HG02852 (cell line): ENCODE data around the gene SHBG.
"Not testable (repeated sequence)": the region's sequence is repeated elsewhere in the genome, so short reads cannot be mapped to it uniquely, and the experiment has no call there.

Experiments used
- ATAC-seq: cut with Tn5 transposase; IDR thresholded peaks from one replicate; pipeline ENCODE4 v1.9.1; 2021; ENCODE audit warnings: mild to moderate bottlenecking, moderate library complexity; ENCODE audit not compliant: unreplicated experiment

SHBG gene

GRCh38 chr17:7611635-7612293, 18.2 kb upstream of the SHBG start:
- no peak for ATAC-seq

GRCh38 chr17:7612294-7612640, 17.7 kb upstream of the SHBG start:
- no peak for ATAC-seq

GRCh38 chr17:7613769-7614424, 16.0 kb upstream of the SHBG start:
- no peak for ATAC-seq

- ATAC-seq, result peak; percentile 85
Observed at GRCh38 chr17:7614425-7615264, 15.3 kb upstream of the SHBG start, which contains the start of gene FXR2. FXR2 (minus strand) TSS chr17:7614897; CDS start chr17:7614532, 365 bp downstream.

GRCh38 chr17:7615265-7615747, 14.6 kb upstream of the SHBG start:
- no peak for ATAC-seq

- no peak for ATAC-seq
Observed at GRCh38 chr17:7618608-7619007, 11.3 kb upstream of the SHBG start.

- no peak for ATAC-seq
Observed at GRCh38 chr17:7620835-7621234, 9.1 kb upstream of the SHBG start.

- ATAC-seq, result no peak
Observed at GRCh38 chr17:7623661-7624060, 6.3 kb upstream of the SHBG start.

GRCh38 chr17:7625749-7626148, 4.2 kb upstream of the SHBG start:
- not testable (repeated sequence) for ATAC-seq

- no peak for ATAC-seq
Observed at GRCh38 chr17:7626307-7626706, 3.6 kb upstream of the SHBG start.

GRCh38 chr17:7626956-7627249, 3.0 kb upstream of the SHBG start:
- ATAC-seq, result no peak

- ATAC-seq, result peak; percentile 92
Observed at GRCh38 chr17:7627250-7628121, 2.4 kb upstream of the SHBG start, which contains the start of gene SAT2. SAT2 (minus strand) TSS chr17:7627821; CDS start chr17:7627635, 186 bp downstream.

- no peak for ATAC-seq
Observed at GRCh38 chr17:7631398-7632380, 1.8 kb downstream of the SHBG start.

- no peak for ATAC-seq
Observed at GRCh38 chr17:7632492-7632894, 2.6 kb downstream of the SHBG start.

GRCh38 chr17:7633093-7633492, 3.2 kb downstream of the SHBG start:
- no peak for ATAC-seq

- no peak for ATAC-seq
Observed at GRCh38 chr17:7634384-7634783, 4.4 kb downstream of the SHBG start.

GRCh38 chr17:7636163-7636562, 6.2 kb downstream of the SHBG start:
- no peak for ATAC-seq

- no peak for ATAC-seq
Observed at GRCh38 chr17:7640783-7641182, 10.8 kb downstream of the SHBG start.

GRCh38 chr17:7641635-7642034, 11.7 kb downstream of the SHBG start:
- ATAC-seq, result not testable (repeated sequence)

- ATAC-seq, result no peak
Observed at GRCh38 chr17:7644775-7645174, 14.8 kb downstream of the SHBG start.
